ENCODE results near the gene LCLAT1. TPM values are rescaled to one million over a fixed set of nuclear protein-coding genes. Genes with fewer than 3 reads are reported as not detected.

The LCLAT1 gene
- total RNA-seq, 1 donor from 2014 or later, result 21.6 TPM

GRCh38 chr2:30591186-30591585 is 144.1 kb downstream of the LCLAT1 start:
- DNase-seq (ENCODE audit: low spot score), result no peak
- H3K9me3 Mint-ChIP-seq, result no peaks in the 10 kb centered on the region
- H3K36me3 ChIP-seq, result peaks cover 5% of the 10 kb centered on the region
- H3K27me3 ChIP-seq, result no peaks in the 10 kb centered on the region
- peaks cover 7% of the 10 kb centered on the region for H3K36me3 Mint-ChIP-seq
- H3K9ac ChIP-seq, result no peak overlapping the region
- no peak overlapping the region for H3K27ac Mint-ChIP-seq
- no peak overlapping the region for H3K4me2 ChIP-seq
- H4K20me1 ChIP-seq (ENCODE audit: low read depth), result no peaks in the 10 kb centered on the region
- H3K79me2 ChIP-seq (ENCODE audit: low read depth), result no peaks in the 10 kb centered on the region
- no peak overlapping the region for H2AFZ ChIP-seq (replicated peaks)
- H3K4me3 Mint-ChIP-seq, result no peak overlapping the region
- no peaks in the 10 kb centered on the region for H3F3A ChIP-seq (ENCODE audit: low read depth)
- H3K27ac ChIP-seq, result no peak overlapping the region
- no peak overlapping the region for H3K4me3 ChIP-seq
- no peaks in the 10 kb centered on the region for H3K4me1 Mint-ChIP-seq
- TF ChIP-seq CTCF (IDR thresholded peaks at IDR 0.05) (no peak), EZH2phosphoT487 (IDR thresholded peaks at IDR 0.05) (no peak), EZH2 (IDR thresholded peaks at IDR 0.05) (no peak)
- H3K27me3 Mint-ChIP-seq (ENCODE audit: insufficient read depth, low read depth), result no peaks in the 10 kb centered on the region
- H3K9me3 ChIP-seq (ENCODE audit: low read depth), result peaks cover 4% of the 10 kb centered on the region
- H3K4me1 ChIP-seq, result no peaks in the 10 kb centered on the region

DNA sequence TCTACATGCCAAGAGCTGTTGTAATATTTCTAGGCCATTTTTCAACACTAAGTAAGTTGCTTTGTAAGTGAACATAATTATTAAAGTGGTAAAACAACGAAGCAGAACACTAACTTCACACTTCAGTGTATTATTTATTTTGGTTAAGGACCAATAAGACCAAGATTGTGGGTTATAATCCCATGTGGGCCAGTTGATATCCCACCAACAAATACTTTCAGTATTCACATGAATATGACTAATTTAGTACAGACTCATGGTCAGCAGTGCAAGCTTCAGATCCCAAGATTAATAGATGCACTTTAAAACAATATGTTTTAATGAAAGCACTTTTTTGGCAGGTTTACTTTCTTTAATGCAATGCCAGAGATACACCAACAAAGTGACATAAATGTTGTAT is 154.3 kb downstream of the LCLAT1 start:
- Histone ChIP-seq H3K27ac (no peak overlapping the region), H4K20me1 (ENCODE audit: low read depth) (no peaks in the 10 kb centered on the region), H3K79me2 (ENCODE audit: low read depth) (no peaks in the 10 kb centered on the region), H3F3A (ENCODE audit: low read depth) (peaks cover 5% of the 10 kb centered on the region), H2AFZ (replicated peaks) (no peak overlapping the region), H3K4me1 (peaks cover 19% of the 10 kb centered on the region), H3K9ac (no peak overlapping the region), H3K4me3 (no peak overlapping the region), H3K36me3 (no peaks in the 10 kb centered on the region), H3K9me3 (ENCODE audit: low read depth) (peaks cover 6% of the 10 kb centered on the region), H3K27me3 (no peaks in the 10 kb centered on the region), H3K4me2 (no peak overlapping the region)
- peaks cover 20% of the 10 kb centered on the region for H3K36me3 Mint-ChIP-seq
- TF ChIP-seq EZH2 (IDR thresholded peaks at IDR 0.05) (no peak), EZH2phosphoT487 (IDR thresholded peaks at IDR 0.05) (no peak), CTCF (IDR thresholded peaks at IDR 0.05) (no peak)
- no peaks in the 10 kb centered on the region for H3K4me1 Mint-ChIP-seq
- no peaks in the 10 kb centered on the region for H3K27me3 Mint-ChIP-seq (ENCODE audit: insufficient read depth, low read depth)
- DNase-seq (ENCODE audit: low spot score), result no peak
- no peak overlapping the region for H3K27ac Mint-ChIP-seq
- peaks cover 17% of the 10 kb centered on the region for H3K9me3 Mint-ChIP-seq
- H3K4me3 Mint-ChIP-seq, result no peak overlapping the region

GRCh38 chr2:30605197-30605596 is 158.2 kb downstream of the LCLAT1 start:
- Histone ChIP-seq H3K36me3 (no peaks in the 10 kb centered on the region), H3F3A (ENCODE audit: low read depth) (no peaks in the 10 kb centered on the region), H2AFZ (replicated peaks) (no peak overlapping the region), H3K27me3 (no peaks in the 10 kb centered on the region), H3K9ac (no peak overlapping the region), H3K27ac (no peak overlapping the region), H3K9me3 (ENCODE audit: low read depth) (no peaks in the 10 kb centered on the region), H4K20me1 (ENCODE audit: low read depth) (no peaks in the 10 kb centered on the region), H3K4me1 (peaks cover 14% of the 10 kb centered on the region), H3K79me2 (ENCODE audit: low read depth) (no peaks in the 10 kb centered on the region), H3K4me2 (no peak overlapping the region), H3K4me3 (no peak overlapping the region)
- H3K9me3 Mint-ChIP-seq, result peaks cover 2% of the 10 kb centered on the region
- H3K27me3 Mint-ChIP-seq (ENCODE audit: insufficient read depth, low read depth), result no peaks in the 10 kb centered on the region
- H3K27ac Mint-ChIP-seq, result no peak overlapping the region
- H3K36me3 Mint-ChIP-seq, result peaks cover 9% of the 10 kb centered on the region
- no peak for DNase-seq (ENCODE audit: low spot score)
- no peaks in the 10 kb centered on the region for H3K4me1 Mint-ChIP-seq
- TF ChIP-seq EZH2phosphoT487 (IDR thresholded peaks at IDR 0.05) (no peak), EZH2 (IDR thresholded peaks at IDR 0.05) (no peak), CTCF (IDR thresholded peaks at IDR 0.05) (no peak)
- no peak overlapping the region for H3K4me3 Mint-ChIP-seq
